ENCODE results near the gene FEZ2. TPM values are rescaled to one million over a fixed set of nuclear protein-coding genes. Genes with fewer than 3 reads are reported as not detected.
A peak's percentile ranks its signal among the peaks of the same experiment; 100 is the strongest.

FEZ2 gene
- total RNA-seq, 2 donors from 2014 or later = 46.5 to 68.3 TPM

GRCh38 chr2:36594849-36595248 is 3.1 kb downstream of the FEZ2 start:
- DNase-seq = no peak
- ATAC-seq = no peak
- intact Hi-C loops (cut with DNase I) = no loop called here

GRCh38 chr2:36589230-36589630 is 8.7 kb downstream of the FEZ2 start:
- intact Hi-C loops (cut with DNase I) = no loop called here
- ATAC-seq (peak; percentile 57 to 64), DNase-seq (no peak)

- intact Hi-C loops (cut with DNase I) = no loop called here
- no peak for DNase-seq
- ATAC-seq = no peak
Observed at GRCh38 chr2:36587556-36587955, 10.4 kb downstream of the FEZ2 start.

DNA sequence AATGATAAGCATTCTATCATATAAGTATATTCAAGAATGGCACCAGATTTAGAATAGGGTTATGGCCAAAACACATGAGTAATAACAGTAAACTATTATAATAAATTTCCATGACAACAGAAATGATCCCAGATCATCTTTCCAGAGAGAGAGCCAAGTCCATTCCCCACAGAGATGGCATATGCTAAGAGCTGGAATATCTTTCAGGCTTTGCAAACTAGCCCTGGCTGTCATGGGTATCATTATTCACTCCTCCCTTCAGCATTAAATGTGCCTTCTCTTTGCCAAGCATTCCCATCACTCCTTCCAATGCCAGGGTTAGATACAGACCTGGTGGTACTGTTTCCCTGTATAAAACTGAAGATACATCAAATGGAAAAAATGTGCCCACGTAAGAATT is 10.9 kb downstream of the FEZ2 start:
- DNase-seq (no peak), ATAC-seq (peak in 1 of 2 donors; percentile 40)
- intact Hi-C loops (cut with DNase I) = no loop called here

DNA sequence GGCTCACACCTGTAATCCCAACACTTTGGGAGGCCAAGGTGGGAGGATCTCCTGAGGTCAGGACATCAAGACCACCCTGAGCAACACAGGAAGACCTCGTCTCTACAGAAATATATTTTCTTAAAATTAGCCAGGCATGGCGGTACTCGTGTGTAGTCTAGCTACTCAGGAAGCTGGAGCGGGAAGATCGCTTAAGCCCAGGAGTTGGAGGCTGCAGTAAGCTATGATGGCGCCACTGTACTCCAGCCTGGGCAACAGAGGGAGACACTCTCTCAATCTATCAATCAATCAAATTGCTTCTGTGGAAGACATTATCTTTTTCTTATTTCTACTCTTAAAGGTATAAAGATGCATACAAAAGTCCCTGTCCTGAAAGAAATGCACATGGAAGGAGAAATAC is 11.3 kb downstream of the FEZ2 start:
- no peak for DNase-seq
- ATAC-seq = no peak
- intact Hi-C loops (cut with DNase I) = no loop called here

DNA sequence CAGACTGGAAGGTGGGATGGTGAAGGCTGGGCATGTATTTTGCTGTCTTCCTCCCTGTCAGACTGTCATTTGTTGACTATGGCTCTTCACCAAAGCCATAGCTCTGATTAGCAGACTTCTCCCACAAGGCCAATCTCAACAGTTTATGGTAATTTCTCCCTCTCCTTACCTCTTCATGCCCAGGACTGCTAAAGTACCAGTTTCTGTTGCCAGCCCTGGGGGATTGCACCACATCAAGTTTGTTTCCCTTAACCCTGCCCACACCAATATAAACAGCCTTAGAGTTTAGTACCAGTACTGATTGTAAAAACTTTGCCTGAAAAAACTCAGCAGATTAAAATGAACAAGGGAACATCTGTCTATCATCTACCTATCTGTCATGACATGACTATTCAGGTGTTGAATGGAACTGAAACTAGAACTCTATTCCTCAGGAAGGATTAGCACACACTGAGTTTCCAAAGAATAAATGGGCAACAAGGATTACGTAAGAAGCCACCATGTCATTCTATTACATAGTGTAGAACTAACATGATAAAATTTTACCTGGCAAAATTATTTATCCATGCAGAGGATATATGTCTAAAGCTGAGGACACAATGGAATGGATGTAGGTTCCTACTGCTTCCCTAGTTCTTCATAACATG is 13.7 kb downstream of the FEZ2 start:
- intact Hi-C loops (cut with DNase I) = no loop called here
- DNase-seq (no peak), ATAC-seq (no peak)

DNA sequence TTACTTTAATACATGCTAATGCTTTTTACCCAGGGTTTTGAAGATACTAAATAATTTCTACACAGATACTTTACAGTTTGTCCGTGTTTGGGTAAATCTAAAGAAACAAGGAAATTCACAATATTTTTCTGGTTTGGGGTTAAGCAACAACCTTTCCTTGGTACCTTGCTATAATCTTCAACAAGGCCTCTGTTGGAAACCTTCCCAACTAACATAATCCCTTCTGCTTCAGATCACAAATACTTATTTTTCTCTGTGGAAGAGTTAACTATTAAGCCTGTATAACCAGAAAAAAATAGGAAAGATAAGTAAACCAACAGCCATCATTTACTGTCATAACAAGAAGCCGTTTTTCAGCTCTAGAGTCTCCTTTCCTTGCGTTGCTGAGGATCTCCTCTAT is 15.0 kb downstream of the FEZ2 start:
- no peak for ATAC-seq
- intact Hi-C loops (cut with DNase I) = no loop called here
- DNase-seq = no peak

- DNase-seq (no peak), ATAC-seq (no peak)
- intact Hi-C loops (cut with DNase I) = no loop called here
Observed at GRCh38 chr2:36582538-36582937, 15.4 kb downstream of the FEZ2 start.

GRCh38 chr2:36579297-36579664 is 18.7 kb downstream of the FEZ2 start:
- DNase-seq (no peak), ATAC-seq (no peak)
- intact Hi-C loops (cut with DNase I) = no loop called here

DNA sequence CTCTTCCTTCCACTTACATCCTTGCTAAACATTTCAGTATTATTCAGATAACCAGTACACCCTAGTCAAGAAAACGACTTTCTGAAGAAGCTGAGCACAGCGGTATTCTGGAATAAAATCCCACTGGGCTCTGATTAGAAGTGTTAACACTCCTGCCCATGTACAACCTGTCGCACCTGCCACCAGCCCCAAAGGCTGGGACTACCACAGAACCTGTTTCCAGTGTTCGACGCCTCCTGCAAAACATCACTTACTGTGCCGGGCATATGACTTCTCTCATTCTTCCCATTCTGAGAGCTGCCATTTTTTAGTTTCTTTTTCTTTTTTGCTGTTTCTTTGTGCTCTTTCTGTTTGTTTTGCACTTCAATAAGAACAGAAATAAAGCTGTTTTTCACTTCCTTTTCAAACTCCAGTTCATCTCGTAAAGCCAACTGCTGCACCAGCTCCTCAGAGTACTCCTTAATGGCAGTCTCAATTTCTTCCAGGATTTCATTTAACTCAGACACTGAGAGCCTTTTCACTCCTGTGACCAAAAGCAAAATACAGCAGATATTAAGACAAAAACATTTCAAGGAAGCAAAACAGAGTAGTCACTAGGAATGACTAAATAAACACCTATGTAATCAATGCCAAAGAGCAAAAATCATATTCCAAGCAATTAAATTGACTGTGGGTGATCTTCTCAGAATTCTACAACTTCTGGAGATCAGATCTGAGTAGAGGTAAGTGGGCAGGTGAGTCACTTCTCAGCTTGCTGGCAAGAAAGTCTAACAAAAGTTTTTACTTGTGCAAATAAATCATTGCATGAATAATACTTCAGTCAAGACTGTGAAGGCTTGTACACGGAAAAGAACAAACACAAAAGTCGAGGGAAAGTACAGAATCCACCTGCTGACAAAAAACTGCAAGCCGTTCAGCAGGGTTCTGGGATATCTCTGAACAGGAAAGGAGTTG is 19.3 kb downstream of the FEZ2 start:
- DNase-seq (no peak), ATAC-seq (no peak)
- intact Hi-C loops (cut with DNase I) = no loop called here

- ATAC-seq (no peak), DNase-seq (no peak)
- intact Hi-C loops (cut with DNase I) = no loop called here
Observed at GRCh38 chr2:36577884-36578283, 20.1 kb downstream of the FEZ2 start.

GRCh38 chr2:36574560-36574959 is 23.4 kb downstream of the FEZ2 start:
- intact Hi-C loops (cut with DNase I) = no loop called here

GRCh38 chr2:36573165-36573564 is 24.8 kb downstream of the FEZ2 start:
- no peak for ATAC-seq
- no peak for DNase-seq
- intact Hi-C loops (cut with DNase I) = no loop called here

More at GRCh38 chr2:36574560-36574959, 23.4 kb downstream of the FEZ2 start:
- ATAC-seq (no peak), DNase-seq (no peak)

- DNase-seq = no peak
- ATAC-seq = no peak
- intact Hi-C loops (cut with DNase I) = no loop called here
Observed at GRCh38 chr2:36572719-36573059, 25.3 kb downstream of the FEZ2 start.

DNA sequence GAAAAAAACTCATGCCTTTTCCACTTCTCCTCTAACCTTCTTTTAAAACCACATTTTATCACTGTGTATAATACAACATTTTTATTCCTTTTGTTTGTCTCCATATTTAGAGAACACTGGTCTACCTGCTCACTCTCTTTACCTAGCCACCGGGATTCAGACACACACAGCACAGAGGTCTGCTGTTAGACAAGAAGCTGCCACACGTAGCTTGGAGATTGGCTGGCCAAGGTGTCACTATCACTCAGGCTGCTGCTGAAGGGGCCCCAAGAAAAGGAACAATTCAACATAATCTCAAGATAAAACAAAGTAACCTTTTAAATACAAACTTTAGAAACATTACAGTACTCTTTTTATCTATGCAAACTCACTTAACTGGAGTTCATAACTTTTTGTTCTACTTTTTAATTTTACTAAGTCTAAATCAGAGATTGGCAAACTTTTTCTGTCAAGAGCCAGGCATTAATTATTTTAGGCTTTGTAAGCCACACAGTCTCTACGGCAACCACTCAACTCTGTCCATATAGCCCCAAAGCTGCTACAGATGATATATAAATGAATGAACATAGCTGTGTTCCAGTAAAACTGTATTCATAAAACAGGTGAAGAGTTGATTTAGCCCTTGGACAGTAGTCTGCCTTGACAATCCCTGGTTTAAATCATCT is 25.8 kb downstream of the FEZ2 start:
- no peak for DNase-seq
- ATAC-seq = no peak
- intact Hi-C loops (cut with DNase I) = no loop called here

DNA sequence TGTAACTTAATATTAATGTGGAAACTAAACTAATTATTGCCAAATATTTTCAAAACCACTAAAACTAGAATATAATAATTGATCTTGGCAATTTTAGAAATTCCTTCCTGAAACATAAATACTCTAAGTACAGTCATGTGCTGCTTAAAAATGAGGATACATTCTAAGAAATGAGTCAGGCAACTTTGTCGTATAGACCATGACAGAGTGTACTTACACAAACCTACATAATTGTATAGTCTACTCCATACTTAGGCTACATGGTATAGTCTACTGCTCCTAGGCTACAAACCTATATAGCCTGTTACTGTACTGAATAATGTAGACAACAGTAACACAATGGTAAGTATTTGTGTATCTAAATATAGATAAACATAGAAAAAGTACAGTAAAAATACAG is 27.6 kb downstream of the FEZ2 start:
- DNase-seq = no peak
- no peak for ATAC-seq
- intact Hi-C loops (cut with DNase I) = no loop called here

- intact Hi-C loops (cut with DNase I) = no loop called here
- no peak for DNase-seq
Observed at GRCh38 chr2:36569267-36569856, 28.6 kb downstream of the FEZ2 start.

DNA sequence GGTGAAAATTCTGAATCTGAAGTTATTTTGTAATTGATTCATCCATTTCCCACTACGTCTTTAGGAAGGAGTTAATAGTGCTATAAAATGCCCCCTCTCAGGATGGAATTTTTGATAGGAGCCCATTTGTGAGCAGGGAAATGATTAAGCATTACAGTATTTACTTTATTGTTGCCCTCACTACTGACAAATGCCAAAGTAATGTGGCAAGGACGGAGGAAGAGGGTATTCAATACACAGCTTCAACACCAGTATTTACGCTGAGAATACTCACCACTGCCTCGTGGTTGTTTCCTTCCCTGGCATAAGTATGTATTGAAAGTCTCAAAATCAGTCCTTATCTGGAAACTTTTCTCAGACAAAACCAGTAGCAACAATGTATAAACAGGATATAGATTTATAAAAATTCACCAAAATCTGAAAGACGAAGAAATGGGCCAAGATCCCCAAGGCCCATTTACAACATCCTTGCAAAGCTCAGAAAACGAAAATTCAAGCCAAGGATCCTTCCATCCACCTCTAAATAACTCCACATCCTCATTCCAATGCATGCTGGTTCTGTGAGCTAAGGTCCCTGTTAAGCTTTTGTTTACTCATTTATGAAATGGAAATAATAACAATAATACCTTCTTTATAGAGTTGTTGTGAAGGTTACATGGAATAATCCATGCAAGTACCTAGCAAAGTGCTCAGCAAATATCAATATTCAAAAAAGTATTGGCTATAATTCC is 29.3 kb downstream of the FEZ2 start:
- ATAC-seq (no peak), DNase-seq (no peak)
- intact Hi-C loops (cut with DNase I) = no loop called here

More at GRCh38 chr2:36569267-36569856, 28.6 kb downstream of the FEZ2 start:
- no peak for ATAC-seq

DNA sequence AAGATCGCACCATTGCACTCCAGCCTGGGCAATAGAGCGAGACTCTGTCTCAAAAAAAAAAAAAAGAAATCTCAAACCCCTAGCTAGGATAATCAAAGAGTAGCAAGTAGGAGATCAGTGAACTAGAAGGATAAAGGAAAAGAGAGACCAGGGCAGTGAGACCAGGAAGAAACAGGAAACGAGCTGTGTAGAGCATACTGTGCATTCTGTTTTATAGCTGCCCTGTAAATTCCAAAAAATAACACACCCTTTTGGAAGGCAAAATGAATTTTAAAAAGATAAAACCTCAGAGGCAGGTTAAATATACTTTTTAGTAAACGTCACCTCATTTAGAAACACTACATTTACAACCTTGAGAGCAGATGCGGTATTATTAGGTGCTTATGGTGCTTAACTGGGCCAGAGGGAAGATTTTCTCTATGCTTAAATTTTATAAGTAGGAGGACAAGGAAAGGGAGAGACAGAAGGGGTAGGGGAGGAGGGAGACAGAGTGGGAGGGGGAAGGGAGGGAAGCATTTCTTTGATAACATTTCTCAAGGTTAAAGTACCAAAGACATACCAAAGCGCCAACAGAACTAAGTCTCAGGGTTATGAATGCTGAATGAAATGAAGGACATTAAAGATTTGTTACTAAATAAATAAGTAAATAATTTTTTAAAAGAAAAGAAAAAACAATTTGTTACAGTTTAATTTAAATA is 30.1 kb downstream of the FEZ2 start:
- intact Hi-C loops (cut with DNase I) = no loop called here
- no peak for DNase-seq
- no peak for ATAC-seq
